ENCODE measurements around the gene CDH8.

Gene CDH8

GRCh38 chr16:61871837-61872777 is 164.1 kb downstream of the CDH8 start:
- H3K27ac ChIP-seq = no peak overlapping the region
- no peak for TF ChIP-seq CTCF (conservative IDR thresholded peaks at IDR 0.05; ENCODE audit: low read depth)
- ChIA-PET CTCF (interaction anchor here (0.5 to 0.6 kb wide), 2 partner anchors 218 to 1183 kb away, joined by 3 read pairs; no protein-coding TSS in a partner anchor), POLR2A (ENCODE audit: low non-redundant PET) (no interaction called here)
- DNase-seq (ENCODE audit: low spot score) = no peak

- ChIA-PET POLR2A (ENCODE audit: low non-redundant PET) (no interaction called here), CTCF (interaction anchor here (0.5 kb wide), 1 partner anchor 73 kb away, joined by 3 read pairs; no protein-coding TSS in a partner anchor)
- no peak for DNase-seq (ENCODE audit: low spot score)
- TF ChIP-seq CTCF (conservative IDR thresholded peaks at IDR 0.05; ENCODE audit: low read depth) = no peak
- H3K27ac ChIP-seq = no peak overlapping the region
Measured at GRCh38 chr16:61862221-61863155, 173.8 kb downstream of the CDH8 start.

DNA sequence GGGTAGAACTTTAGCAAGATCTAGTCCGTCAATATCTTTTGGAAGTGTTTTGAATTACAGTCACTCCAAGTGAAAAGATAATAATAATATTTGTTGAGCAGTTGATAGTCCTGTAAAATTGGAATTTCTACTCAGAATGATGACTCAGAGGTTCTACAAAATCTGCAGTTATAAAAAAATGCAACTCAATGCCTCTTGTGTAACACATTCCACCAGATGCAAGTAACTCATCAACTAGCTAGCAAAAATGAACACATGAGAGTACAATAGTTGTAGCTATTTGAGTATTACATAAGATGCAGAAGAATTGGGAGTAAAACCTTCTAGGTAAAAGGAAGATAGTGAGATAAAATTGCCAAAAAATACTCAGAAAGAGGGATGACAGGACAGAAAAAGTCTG is 177.2 kb downstream of the CDH8 start:
- H3K27ac ChIP-seq = no peak overlapping the region
- ChIA-PET CTCF (no interaction called here), POLR2A (ENCODE audit: low non-redundant PET) (no interaction called here)
- peak; percentile 2 for DNase-seq (ENCODE audit: low spot score)
- no peak for TF ChIP-seq CTCF (conservative IDR thresholded peaks at IDR 0.05; ENCODE audit: low read depth)

- no peak overlapping the region for H3K27ac ChIP-seq
- POLR2A ChIA-PET (ENCODE audit: low non-redundant PET) = no interaction called here
- no peak for TF ChIP-seq CTCF (conservative IDR thresholded peaks at IDR 0.05; ENCODE audit: low read depth)
- DNase-seq (ENCODE audit: low spot score) = no peak
- CTCF ChIA-PET = interaction anchor here (0.7 kb wide), 1 partner anchor 1476 kb away, joined by 3 read pairs; no protein-coding TSS in a partner anchor
Measured at GRCh38 chr16:61842666-61843065, 193.6 kb downstream of the CDH8 start.

GRCh38 chr16:61836804-61837393 is 199.3 kb downstream of the CDH8 start:
- no peak overlapping the region for H3K27ac ChIP-seq
- TF ChIP-seq CTCF (conservative IDR thresholded peaks at IDR 0.05; ENCODE audit: low read depth) = no peak
- POLR2A ChIA-PET (ENCODE audit: low non-redundant PET) = no interaction called here
- CTCF ChIA-PET = no interaction called here
- no peak for DNase-seq (ENCODE audit: low spot score)

DNA sequence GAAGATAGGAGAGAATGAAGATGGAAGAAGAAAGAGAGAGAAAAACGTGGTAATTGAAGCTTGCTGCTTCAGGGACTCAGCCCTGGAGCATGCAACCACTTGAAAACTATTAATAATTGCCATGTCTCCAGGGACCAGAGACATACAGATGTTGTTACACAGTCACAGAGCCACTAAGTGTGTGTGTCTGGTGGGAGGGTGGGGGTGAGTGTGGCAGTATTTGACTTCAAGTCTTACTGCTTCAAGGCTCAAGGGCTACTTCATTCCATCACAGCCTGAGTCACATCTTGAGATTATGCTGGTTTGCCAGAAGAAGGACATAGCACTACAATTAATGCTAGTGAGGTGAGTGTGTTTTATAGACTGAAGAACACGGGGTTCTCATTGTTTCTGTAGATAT is 202.2 kb downstream of the CDH8 start:
- H3K27ac ChIP-seq = no peak overlapping the region
- no peak for DNase-seq (ENCODE audit: low spot score)
- ChIA-PET POLR2A (ENCODE audit: low non-redundant PET) (no interaction called here), CTCF (no interaction called here)
- no peak for TF ChIP-seq CTCF (conservative IDR thresholded peaks at IDR 0.05; ENCODE audit: low read depth)

Measured in RWPE1 (cell line).